ENCODE results near the gene IDI2. TPM values are rescaled to one million over a fixed set of nuclear protein-coding genes. Genes with fewer than 3 reads are reported as not detected.
A peak's percentile ranks its signal among the peaks of the same experiment; 100 is the strongest.

Gene IDI2
- total and polyA plus RNA-seq, 2 experiments from 2014 or later, result not detected

- Histone ChIP-seq H3K9me3 (ENCODE audit: low read depth) (no peaks in the 10 kb centered on the region), H3K27ac (peak overlapping the region; percentile 97), H3K36me3 (peaks cover 8% of the 10 kb centered on the region), H3K4me1 (ENCODE audit: low read depth) (peaks cover 10% of the 10 kb centered on the region), H3K27me3 (no peaks in the 10 kb centered on the region), H3K4me3 (peak overlapping the region; percentile 88)
- TF ChIP-seq CTCF (IDR thresholded peaks at IDR 0.05; ENCODE audit: low read depth, low read length), result no peak
- DNase-seq (ENCODE audit: low read depth in 1 of 2, low spot score in 1 of 2), result peak in 1 of 2 donors; percentile 44
Observed at GRCh38 chr10:988667-989545, 36.8 kb downstream of the IDI2 start.

- H3K4me3 ChIP-seq, result peak within 1 kb of the TSS; percentile 88
- peaks cover 8% of the 10 kb centered on the region for H3K36me3 ChIP-seq
- peak; percentile 98 to 99 for DNase-seq (ENCODE audit: low read depth in 1 of 2, low spot score in 1 of 2)
- peaks cover 10% of the 10 kb centered on the region for H3K4me1 ChIP-seq (ENCODE audit: low read depth)
- H3K27me3 ChIP-seq, result no peaks in the 10 kb centered on the region
- H3K27ac ChIP-seq, result peak within 1 kb of the TSS; percentile 97
- H3K9me3 ChIP-seq (ENCODE audit: low read depth), result no peaks in the 10 kb centered on the region
- TF ChIP-seq CTCF (IDR thresholded peaks at IDR 0.05; ENCODE audit: low read depth, low read length), result no peak
Observed at GRCh38 chr10:987870-988666, 37.6 kb downstream of the IDI2 start, which contains the start of gene GTPBP4. Gene GTPBP4 (plus strand): TSS chr10:988434. CDS start chr10:988480, 46 bp downstream.

GRCh38 chr10:987620-987869 lies 38.1 kb downstream of the IDI2 start:
- Histone ChIP-seq H3K9me3 (ENCODE audit: low read depth) (no peaks in the 10 kb centered on the region), H3K4me1 (ENCODE audit: low read depth) (peaks cover 10% of the 10 kb centered on the region), H3K27ac (peak overlapping the region; percentile 97), H3K4me3 (peak overlapping the region; percentile 88), H3K36me3 (peaks cover 3% of the 10 kb centered on the region), H3K27me3 (no peaks in the 10 kb centered on the region)
- DNase-seq (ENCODE audit: low read depth in 1 of 2, low spot score in 1 of 2), result no peak
- no peak for TF ChIP-seq CTCF (IDR thresholded peaks at IDR 0.05; ENCODE audit: low read depth, low read length)

GRCh38 chr10:986881-987619 lies 38.6 kb downstream of the IDI2 start:
- Histone ChIP-seq H3K36me3 (no peaks in the 10 kb centered on the region), H3K4me3 (peak overlapping the region; percentile 88), H3K27ac (peak overlapping the region; percentile 97), H3K27me3 (no peaks in the 10 kb centered on the region), H3K9me3 (ENCODE audit: low read depth) (no peaks in the 10 kb centered on the region), H3K4me1 (ENCODE audit: low read depth) (peaks cover 10% of the 10 kb centered on the region)
- DNase-seq (ENCODE audit: low read depth in 1 of 2, low spot score in 1 of 2), result peak in 1 of 2 donors; percentile 32
- TF ChIP-seq CTCF (IDR thresholded peaks at IDR 0.05; ENCODE audit: low read depth, low read length), result no peak

- Histone ChIP-seq H3K9me3 (ENCODE audit: low read depth) (no peaks in the 10 kb centered on the region), H3K4me3 (no peak overlapping the region), H3K36me3 (no peaks in the 10 kb centered on the region), H3K27me3 (no peaks in the 10 kb centered on the region), H3K27ac (no peak overlapping the region), H3K4me1 (ENCODE audit: low read depth) (peaks cover 10% of the 10 kb centered on the region)
- TF ChIP-seq CTCF (IDR thresholded peaks at IDR 0.05; ENCODE audit: low read depth, low read length), result no peak
- peak in 1 of 2 donors; percentile 51 for DNase-seq (ENCODE audit: low read depth in 1 of 2, low spot score in 1 of 2)
Observed at GRCh38 chr10:986137-986825, 39.4 kb downstream of the IDI2 start.
